K562 (cell line): ENCODE results near the gene CTDSP1. TPM values are rescaled to one million over a fixed set of nuclear protein-coding genes. Genes with fewer than 3 reads are reported as not detected.

ENCODE experiments used
- ATF6 ChIP-seq: sonication (generic); formaldehyde crosslinking; IDR thresholded peaks from 2 replicates; pipeline ENCODE4 v1.4.0; 2020; ENCODE audit warnings: mild to moderate bottlenecking, missing genetic modification reagents
- E2F1 ChIP-seq: sonication (generic); formaldehyde crosslinking; IDR thresholded peaks from 2 replicates; pipeline ENCODE4 v1.8.1; 2023; ENCODE audit warnings: mild to moderate bottlenecking, missing genetic modification reagents, moderate library complexity
- EHMT2 ChIP-seq: fragments of 450-650 bp; IDR thresholded peaks from 2 replicates; pipeline ENCODE4 v1.6.1; 2018; ENCODE audit warnings: antibody characterized with exemption
- ELK1 ChIP-seq: sonication (generic); formaldehyde crosslinking; IDR thresholded peaks from 2 replicates; pipeline ENCODE4 v1.8.1; 2022; ENCODE audit warnings: missing genetic modification reagents
- HDAC6 ChIP-seq: IDR thresholded peaks from 2 replicates; pipeline ENCODE4 v1.6.1; 2012; ENCODE audit warnings: low read depth, mild to moderate bottlenecking, control low read depth, inconsistent platforms, low read length, moderate library complexity
- HSF4 ChIP-seq: fragments of 250-450 bp; sonication (Bioruptor Pico); IDR thresholded peaks from 2 replicates; pipeline ENCODE4 v2.1.2; 2022; ENCODE audit warnings: mild to moderate bottlenecking, moderate library complexity, borderline replicate concordance
- MAFF ChIP-seq: IDR thresholded peaks from 2 replicates; pipeline ENCODE4 v1.6.1; 2012; ENCODE audit warnings: low read length, improper control_type of control experiment
- PTTG1 ChIP-seq: fragments of 450-650 bp; IDR thresholded peaks from 2 replicates; pipeline ENCODE4 v1.6.1; 2016; ENCODE audit warnings: low read depth, mild to moderate bottlenecking, missing genetic modification characterization, missing compliant biosample characterization
- SAFB2 ChIP-seq: fragments of 200-400 bp; formaldehyde crosslinking; IDR thresholded peaks from 2 replicates; pipeline ENCODE4 v1.6.1; 2018; ENCODE audit warnings: borderline replicate concordance, low read length, low read depth, moderate library complexity; ENCODE audit not compliant: severe bottlenecking
- SRSF1 ChIP-seq: fragments of 200-400 bp; formaldehyde crosslinking; IDR thresholded peaks from 2 replicates; pipeline ENCODE4 v1.6.1; 2017; ENCODE audit warnings: mild to moderate bottlenecking, low read depth, low read length, moderate library complexity
- TFAM ChIP-seq: fragments of 250-450 bp; sonication (Bioruptor Pico); conservative IDR thresholded peaks from 2 replicates; pipeline ENCODE4 v1.5.0; 2021; ENCODE audit warnings: mild to moderate bottlenecking, moderate library complexity
- U2AF1 ChIP-seq: fragments of 200-400 bp; formaldehyde crosslinking; optimal IDR thresholded peaks from 2 replicates; pipeline ENCODE3; 2017; ENCODE audit warnings: mild to moderate bottlenecking, low read depth, low read length, moderate library complexity
- ZNF175 ChIP-seq: fragments of 200-800 bp; sonication (Bioruptor generic); IDR thresholded peaks from 2 replicates; pipeline ENCODE4 v1.6.1; 2016; ENCODE audit warnings: low read depth, mild to moderate bottlenecking, missing genetic modification characterization, missing compliant biosample characterization
- ZNF407 ChIP-seq: fragments of 450-650 bp; IDR thresholded peaks from 2 replicates; pipeline ENCODE4 v1.6.1; 2016; ENCODE audit warnings: low read depth
- ZNF764 ChIP-seq: fragments of 250-450 bp; sonication (Bioruptor Pico); IDR thresholded peaks from 2 replicates; pipeline ENCODE4 v1.4.0; 2020; ENCODE audit warnings: low read depth, mild to moderate bottlenecking, moderate library complexity
- polyA plus RNA-seq, 8 experiments: library from polyadenylated mRNA; depleted of rRNA in 4 of 8; stranded (reverse) in 5 of 8; unstranded in 3 of 8; fragments of >200 nt; fragmentation: Nextera tagmentation in 2 of 8; fragmentation: Illumina TruSeq in 1 of 8; extraction: Ambion mirVana in 2 of 8; extraction: Trizol in 1 of 8; gene quantifications; 2 replicates each; pipeline versions ENCODE4 v1.2.1 to v1.2.3, GENCODE V29; 2011 to 2014; ENCODE audit warnings: inconsistent platforms in 1 of 8, missing spikeins in 1 of 8
- total RNA-seq, 7 experiments: library from RNA; depleted of rRNA in 6 of 7; stranded (reverse); fragments of >200 nt in 6 of 7; fragmentation: Illumina TruSeq in 2 of 7; extraction: Trizol in 2 of 7; gene quantifications; 2 replicates each; pipeline versions ENCODE4 v1.2.1 to v1.2.3, GENCODE V29; 2011 to 2021; ENCODE audit warnings: low replicate concordance in 1 of 7

The CTDSP1 gene
- total and polyA plus RNA-seq, 9 of the 15 experiments (the other 6 are each of a cell fraction or from before 2014, with no cell fraction given), result 2.4 to 74.8 (median 45.8) TPM

GRCh38 chr2:218397820-218398436 is 1.7 kb upstream of the CTDSP1 start (continued):
- TF ChIP-seq ATF6 (CRISPR knock-in tag) (peak; percentile 82; the same call in 1 of the 2 replicates), SRSF1 (no peak), EHMT2 (no peak), TFAM (CRISPR knock-in tag) (no peak), ZNF764 (CRISPR knock-in tag) (no peak), ELK1 (CRISPR knock-in tag) (no peak), E2F1 (CRISPR knock-in tag) (no peak), SAFB2 (no peak), PTTG1 (tag) (no peak), HDAC6 (no peak), U2AF1 (no peak), ZNF407 (no peak), ZNF175 (CRISPR knock-in tag) (0 out of 2 replicates have a peak, but pooled peaks have one; percentile 12), MAFF (no peak), HSF4 (no peak)
